ENCODE measurements around the gene CASP1.
"Not testable (repeated sequence)": the region's sequence is repeated elsewhere in the genome, so short reads cannot be mapped to it uniquely, and the experiment has no call there.

Gene CASP1

DNA sequence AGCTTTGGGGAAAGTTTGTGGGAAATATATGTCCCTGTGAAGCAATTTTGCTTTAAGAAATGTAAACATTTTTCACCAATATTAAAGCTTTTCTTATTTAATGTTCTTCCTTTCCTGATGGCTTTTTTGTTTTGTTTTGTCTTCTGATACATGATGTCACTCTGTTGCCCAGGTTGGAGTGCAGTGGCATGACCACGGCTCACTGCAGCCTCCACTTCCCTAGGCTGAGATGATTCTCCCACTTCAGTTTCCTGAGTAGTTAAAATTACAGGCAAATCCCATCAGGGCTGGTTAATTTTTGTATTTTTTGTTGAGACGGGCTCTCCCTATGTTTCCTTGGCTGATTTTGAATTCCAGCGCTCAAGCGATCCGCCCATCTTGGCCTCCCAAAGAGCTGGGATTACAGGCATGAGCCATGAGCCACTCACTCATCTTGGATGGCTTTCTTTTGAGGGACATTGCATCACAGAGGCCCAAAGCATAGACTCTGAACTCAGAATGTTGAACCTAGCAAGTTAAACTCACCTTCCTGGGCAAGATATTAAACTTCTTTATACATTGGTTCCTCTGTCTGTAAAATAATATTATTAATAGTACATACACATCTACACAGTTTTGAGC lies 10.8 kb upstream of the CASP1 start:
- DNase-seq = no peak

DNA sequence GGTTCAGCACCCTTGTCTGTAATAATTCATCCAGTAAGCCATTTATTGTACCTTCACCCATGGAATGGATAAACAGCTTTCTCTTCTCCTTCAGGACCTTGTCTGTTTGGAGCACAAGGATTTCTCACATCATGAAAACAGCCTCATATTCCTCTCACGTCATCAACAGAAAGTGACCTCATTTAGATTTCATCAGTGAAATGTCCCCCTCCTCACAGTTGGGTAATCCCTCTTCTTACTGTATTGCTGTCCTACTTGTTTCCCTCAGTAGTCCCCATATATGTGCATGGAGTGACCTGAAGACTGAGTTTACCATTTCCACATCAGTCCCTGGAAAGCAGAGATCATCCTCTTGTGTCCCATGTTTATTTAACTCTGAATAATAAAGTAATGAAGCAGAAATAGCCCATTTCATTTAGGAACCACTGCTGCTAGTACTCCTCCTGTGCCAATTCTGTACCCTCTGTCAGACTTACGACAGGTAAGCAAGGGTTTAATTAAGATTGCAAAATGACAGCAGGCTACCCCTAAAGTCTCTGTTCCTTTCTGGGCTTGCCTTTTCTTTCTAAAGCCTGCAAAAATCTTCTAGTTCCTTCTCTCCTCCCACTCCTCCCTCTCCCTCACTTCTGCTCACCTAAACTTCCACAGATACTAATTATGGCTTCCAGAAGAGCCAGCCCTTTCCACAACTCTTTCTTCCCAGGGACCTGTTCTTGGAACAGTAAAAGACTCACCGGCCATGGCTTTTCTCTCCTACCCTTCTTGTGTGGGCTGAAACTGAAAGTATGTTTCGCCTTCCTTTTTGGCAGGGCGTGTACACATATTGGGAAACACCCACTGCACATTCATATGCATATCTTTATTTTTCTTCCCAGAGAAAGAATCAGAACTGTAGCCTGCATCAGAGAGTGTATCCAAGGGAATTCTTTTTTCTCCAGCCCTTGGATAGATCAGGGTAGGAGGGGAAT lies 9.9 kb upstream of the CASP1 start, which contains the start of gene CARD16:
Gene CARD16 (minus strand): TSS at position 779 of the 968 bp plus-strand sequence. CDS start 38 bp downstream, at position 741.
- DNase-seq = not testable (repeated sequence)

DNA sequence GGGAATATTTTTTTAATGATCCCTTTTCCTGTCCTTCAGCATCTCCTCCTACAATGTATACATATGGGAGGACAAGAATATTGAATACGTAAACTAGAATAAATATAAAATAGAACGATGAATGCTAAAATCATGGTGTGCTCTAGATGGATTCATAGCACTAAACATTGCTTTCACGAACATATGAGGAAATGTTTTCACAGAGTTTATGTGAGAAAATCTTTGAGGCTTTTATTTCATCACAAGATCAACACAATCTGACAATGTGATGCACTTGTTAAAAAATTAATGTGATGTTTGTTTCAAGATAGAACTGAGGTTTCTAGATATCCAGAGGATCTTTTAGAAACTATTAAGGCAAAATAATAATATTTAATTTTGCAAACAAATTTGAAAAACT lies 7.2 kb upstream of the CASP1 start:
- DNase-seq = no peak

DNA sequence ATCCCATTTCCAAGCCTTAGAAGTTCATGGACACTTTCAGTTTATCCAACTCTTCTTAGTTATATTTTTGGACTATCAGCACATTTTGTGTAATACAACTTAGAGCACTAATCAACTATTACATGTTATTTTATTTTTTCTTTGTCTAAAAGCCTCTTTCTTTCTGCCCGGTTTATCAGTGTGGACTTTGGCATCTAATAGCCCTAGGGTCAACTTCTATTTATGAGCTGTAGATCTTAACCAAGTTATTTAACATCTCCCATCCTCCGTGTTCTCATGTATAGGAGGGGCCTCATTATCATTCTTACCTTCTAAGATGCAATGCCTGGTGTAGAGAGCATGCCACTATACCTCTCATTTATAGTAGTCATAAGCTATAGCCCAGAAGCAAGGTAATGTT lies 5.8 kb upstream of the CASP1 start:
- no peak for DNase-seq

DNA sequence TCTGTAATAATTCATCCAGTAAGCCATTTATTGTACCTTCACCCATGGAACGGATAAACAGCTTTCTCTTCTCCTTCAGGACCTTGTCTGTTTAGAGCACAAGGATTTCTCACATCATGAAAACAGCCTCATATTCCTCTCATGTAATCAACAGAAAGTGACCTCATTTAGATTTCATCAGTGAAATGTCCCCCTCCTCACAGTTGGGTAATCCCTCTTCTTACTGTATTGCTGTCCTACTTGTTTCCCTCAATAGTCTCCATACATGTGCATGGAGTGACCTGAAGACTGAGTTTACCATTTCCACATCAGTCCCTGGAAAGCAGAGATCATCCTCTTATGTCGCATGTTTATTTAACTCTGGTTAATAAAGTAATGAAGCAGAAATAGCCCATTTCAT lies 556 bp downstream of the CASP1 start:
- not testable (repeated sequence) for DNase-seq

DNA sequence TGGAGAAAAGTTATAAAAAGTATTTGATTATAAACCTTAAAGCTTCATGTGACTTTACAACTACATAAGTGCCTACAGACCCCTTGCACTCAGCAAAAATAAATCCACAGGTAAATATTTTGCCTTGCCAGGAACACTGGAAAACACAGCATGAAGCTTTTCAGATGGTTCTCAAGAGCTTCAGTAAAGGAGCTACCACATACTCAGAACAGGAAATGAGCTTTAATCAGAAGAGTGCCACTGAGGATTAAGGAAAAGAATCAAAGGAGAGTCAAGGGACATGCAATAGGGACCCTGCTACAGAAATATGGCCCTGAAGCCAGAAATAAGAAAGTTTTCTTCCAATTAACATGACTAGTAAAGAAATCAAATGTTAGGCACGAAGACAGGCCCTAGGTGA lies 1.2 kb downstream of the CASP1 start:
- no peak for DNase-seq

DNA sequence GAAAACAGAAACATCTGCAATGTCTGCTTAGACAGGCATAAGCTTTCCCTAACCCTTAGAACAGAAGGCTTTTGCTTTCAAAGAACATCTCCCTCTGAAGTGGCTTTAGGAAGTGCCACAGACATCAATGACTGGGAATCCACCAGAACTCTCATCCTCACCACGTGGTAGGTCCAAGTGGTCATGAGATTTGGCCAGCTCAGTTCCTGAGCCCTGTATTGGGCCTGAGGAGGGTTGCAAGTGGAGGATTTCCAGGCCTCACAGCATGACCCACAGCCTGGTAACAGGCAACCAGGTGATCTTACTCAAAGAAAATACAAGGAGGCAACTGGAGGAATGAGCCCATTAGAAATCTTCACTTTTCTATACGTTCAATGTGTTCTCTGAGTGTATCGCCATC lies 1.6 kb downstream of the CASP1 start:
- DNase-seq = no peak

DNA sequence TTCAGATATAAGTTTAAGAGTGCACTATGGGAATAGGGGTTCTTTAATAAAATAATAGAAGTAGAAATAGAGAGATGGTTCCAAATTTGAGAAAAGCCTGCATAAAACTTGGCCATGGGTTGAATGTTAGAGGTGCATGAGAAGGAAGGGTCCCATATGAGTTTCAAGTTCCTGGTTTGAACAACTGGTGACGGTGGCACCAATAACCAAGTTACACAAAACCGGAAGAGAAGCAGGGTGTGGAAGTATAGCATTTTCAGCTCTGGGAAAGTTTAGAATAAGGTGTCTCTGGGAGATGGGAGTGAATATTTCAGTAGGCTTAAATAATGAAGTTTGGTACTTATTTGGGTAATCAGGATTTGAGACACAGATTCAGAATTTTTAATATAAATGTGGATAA lies 2.4 kb downstream of the CASP1 start:
- DNase-seq = no peak

DNA sequence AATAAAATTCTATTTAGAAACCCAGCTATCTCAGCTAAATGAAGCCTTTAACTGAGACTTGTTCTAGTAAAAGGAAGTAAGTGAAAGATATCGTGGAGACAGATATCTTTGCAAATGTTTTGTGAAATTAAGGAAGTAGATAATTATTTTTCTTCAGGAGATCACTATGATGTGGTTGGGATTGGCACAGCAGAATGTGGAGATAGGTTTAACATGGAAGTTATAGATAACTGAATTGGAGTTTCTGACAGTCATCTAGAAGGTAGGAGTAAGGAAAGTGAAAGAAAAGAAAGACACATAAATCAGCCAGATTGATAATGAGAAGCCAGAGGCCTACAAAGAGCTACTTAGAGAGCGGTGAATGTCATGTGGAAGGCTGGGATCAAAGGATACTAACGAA lies 7.3 kb downstream of the CASP1 start:
- no peak for DNase-seq

DNA sequence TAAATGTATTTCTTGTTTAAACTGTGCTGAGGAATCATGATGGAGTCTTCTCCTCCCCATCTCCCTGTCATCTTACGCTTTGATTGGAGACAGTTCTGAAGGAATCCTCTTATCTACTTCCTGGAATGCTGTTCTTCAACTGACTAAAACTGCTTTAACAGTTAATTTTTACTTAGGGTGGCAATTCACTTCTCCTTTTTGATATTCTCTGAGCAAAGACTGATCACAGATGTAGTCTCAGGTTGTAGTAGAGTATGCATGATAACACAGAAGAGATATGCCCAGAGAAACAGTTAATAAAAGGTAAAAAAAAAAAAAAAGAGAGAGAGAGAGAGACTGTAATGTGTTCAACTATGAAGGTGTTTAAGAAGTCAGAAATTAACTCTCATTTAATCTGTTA lies 10.6 kb downstream of the CASP1 start:
- no peak for DNase-seq

DNA sequence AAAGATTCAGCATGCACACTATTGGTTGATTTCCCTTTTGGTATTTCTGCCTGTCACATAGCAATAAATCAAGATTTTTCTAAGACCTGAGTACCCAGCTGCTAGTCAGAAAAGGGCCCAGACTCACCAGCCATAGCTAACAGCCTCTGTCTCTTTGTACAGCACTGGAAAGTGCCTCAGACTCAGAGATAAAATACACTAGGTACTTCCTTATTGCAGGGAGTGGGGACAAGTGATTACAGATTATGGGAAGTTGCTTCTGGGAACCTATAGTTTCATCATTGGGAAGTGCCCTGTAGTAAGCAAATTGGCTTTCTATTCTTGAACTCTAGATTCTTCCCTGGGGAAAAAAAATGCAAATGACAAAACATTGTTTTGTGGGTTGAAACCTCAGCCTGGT lies 11.9 kb downstream of the CASP1 start, which contains the start of gene CASP5:
Gene CASP5 (minus strand): TSS at position 166 of the 400 bp plus-strand sequence. CDS start 32 bp downstream, at position 134.
- DNase-seq = no peak

DNA sequence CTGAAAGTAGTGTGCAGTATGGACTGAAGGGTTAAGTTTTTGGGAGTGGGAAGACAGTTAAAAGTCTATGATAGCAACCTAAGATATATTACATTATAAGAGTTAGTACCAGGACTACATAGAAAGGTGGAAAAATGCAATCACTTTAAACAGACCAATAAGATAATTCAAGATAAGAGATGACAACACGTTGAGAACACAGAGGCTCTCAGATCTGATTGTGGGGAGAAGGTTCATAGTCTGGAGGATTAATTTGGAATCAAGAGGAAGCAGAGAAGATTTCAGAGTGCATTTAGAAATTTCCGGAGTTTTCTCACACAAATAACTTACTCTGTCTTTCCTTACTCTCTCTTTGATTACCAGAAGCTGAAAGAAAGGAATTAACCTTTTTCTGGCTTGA lies 12.4 kb downstream of the CASP1 start:
- DNase-seq = no peak

DNA sequence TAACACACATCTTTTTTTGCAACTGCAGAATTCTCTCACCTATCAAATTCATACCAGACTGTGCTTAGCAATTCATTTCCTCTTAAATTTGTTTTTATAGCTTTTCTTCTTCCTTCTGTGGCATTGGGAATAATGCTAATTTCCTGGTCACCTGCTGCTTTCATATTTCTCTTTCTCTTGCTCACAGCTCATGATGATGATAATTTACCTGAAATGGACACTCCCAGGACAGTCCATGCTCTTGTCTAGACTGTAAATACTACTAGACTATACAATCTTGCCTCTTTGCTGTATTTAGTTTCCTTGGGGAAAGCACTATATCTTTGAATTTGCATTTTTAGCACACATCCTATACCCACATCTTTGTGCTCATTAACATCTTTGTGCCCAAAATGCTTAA lies 27.5 kb downstream of the CASP1 start:
- DNase-seq = no peak

DNA sequence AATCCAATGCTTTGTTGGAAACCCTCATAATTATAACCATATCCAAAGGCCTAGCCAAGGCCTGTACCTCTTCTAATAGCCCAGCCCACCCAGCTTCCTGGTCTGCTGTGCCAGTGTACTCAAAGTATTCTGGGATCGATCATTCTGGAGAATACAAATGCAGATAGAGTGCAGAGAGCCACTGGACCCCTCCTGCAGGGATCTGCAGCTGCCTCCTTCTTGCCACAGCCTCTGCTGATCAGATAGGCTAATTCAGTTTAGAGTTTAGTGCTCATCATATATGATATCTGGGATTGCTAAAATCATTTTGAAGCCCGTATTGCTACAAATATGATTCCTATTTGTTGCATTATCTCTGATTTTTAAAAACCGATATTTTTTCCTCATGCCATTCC lies 29.5 kb downstream of the CASP1 start:
- no peak for DNase-seq

DNA sequence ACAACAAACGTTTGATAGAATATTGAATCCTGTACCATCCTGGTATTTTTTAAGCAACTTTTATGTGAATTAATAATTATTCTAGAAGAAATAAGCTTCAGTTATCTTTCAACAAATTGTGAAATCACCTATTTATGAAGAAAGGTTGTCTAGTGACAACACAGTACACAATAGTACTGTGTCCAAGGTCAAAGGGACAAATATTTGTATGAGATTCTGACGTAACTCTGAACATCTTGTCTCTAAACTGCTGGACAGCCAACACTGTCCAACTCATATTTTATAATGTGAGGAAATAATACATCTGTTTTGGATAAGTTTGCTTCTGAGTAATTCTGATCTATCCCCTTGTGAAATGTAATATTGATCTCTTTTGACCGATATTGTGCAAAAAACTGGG lies 30.9 kb downstream of the CASP1 start:
- DNase-seq = no peak

DNA sequence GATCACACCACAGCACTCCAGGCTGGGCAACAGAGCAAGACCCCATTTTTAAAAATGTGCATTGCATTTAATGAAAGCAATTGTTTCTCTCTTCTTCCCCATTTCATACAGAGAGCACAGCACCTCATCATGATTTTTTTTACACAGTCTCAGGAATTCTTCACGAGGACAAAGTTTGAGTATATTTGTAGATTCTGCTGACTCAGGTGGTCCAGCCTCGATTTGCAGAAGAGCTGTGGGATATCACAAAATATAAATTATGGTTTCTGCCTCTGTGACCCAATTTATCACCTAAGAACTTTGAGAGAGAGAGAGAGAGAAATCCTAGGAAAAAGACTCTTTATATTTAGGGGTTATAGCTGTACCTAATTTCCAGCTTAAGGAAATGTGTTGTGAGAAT lies 31.8 kb downstream of the CASP1 start:
- DNase-seq = no peak

DNA sequence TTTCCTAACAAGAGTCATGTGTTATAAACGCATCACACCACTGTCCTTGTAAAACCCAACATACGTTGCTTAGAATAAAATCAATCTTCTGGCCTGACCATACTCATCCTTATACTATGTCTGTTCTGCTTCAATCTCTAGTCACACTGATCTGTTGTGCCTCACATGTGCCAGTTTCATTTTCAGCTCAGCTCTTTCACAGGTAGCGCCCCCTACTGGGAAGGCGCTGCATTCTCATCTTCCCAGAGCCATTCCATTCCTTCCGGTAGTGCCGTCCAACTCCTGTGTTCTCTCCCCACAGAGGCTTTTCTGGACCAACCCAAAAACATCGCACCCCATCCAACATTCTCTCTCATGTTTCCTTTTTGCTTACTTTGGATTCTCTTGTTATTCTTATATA lies 34.1 kb downstream of the CASP1 start:
- DNase-seq = no peak

DNA sequence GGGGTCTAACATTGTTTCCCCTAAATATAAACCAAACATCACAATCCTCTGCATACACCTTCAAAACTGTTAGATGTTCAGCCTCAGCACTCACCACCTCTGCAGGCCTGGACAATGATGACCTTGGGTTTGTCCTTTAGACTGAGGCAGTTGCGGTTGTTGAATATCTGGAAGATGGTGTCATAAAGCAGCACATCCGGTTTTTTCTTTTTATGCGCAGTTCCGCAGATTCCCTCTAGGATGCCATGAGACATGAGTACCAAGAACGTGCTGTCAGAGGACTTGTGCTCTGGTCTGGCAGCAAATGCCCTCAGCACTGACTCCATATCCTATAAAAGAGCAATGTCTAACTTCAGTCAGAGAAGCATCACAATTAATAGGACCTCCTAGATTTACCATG lies 34.8 kb downstream of the CASP1 start:
- no peak for DNase-seq

DNA sequence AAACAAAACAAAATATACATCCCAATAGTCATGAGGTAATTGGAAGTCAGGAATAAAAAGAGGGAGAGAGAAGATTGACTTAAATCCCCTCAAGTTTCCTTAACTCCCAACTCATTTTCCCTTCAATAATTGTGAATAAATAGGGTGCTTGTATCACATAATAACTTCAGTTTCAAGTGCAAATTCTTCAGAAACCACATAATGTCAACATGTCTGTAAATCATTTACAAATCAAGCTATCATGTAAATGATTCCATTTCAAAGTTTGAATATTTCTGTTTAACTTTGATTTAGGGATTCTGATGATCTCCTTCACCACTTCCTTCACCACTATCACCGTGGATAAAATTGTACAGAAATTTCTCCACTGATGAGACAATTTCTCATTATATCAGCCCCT lies 35.2 kb downstream of the CASP1 start:
- no peak for DNase-seq

DNA sequence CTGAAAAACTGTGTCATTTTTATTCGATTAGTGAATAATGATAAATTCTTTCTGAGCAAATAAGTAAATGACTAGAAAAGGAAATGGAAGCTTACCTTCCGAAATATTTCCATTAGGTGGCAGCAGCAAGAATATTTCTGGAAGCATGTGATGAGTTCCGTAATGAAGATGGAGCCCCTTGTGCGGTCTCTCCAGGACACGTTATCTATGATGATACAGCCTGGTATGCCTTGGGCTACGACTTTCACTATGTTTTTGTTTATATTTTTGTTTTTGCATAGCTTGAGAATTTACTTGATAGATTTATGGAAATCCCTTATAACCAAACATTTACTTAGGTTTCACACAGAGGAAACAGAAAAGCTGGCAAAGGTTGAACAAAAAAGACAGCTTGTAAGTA lies 37.7 kb downstream of the CASP1 start:
- no peak for DNase-seq

DNA sequence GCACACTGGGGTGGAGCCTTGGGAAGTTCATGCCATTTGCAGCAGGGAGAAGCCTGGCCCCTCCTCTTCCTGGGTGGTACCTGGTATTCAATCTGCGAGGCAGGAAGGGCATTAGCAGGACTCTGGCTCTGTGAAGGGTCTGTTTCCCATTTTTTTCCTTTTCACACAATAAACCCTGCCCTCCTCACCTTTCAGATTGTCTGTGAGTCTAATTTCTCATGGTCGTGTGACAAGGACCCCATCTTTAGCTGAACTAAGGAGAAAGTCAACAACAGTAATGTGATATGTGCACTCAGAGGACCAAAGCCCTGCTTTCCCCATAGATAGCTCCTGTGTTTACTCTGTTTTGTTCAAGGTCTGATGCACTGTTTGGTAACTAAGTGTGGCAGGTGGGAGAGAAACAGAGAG lies 39.9 kb downstream of the CASP1 start:
- DNase-seq = no peak

DNA sequence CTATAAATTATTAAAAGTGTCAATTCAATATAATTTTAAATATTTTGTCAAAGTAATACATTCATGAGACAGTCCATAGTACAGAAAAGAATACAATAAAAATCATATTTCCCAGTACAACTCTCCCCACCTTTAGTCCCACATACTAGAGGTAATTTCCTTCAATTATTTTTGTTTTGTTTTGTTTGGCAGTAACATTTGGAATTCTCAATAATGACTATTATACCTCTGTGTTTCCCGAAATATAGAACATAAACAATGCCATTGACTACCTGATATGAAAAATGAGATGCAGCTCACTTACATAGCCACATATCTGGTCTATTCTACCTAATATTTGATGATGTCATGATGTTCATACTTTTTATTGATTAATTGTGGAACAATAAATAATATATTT lies 42.2 kb downstream of the CASP1 start:
- no peak for DNase-seq

DNA sequence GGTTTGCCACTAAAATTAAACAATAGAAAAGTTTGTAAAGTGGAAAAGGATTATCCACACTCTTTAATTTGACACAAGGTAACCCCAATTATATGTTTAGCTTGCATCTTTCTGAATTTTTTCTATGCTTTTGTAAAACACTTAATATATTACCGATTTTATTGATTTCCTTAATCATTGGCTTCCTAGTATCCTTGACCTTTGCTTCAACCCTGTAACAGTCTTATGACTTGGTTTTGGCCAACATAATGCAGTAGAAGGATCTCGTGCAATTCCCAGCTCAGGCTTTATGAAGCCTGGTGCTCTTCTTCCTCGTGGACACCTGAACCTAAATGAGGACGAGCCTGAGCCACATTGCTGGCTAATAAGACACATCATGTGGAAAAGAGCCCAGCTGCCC lies 43.0 kb downstream of the CASP1 start:
- DNase-seq = no peak

DNA sequence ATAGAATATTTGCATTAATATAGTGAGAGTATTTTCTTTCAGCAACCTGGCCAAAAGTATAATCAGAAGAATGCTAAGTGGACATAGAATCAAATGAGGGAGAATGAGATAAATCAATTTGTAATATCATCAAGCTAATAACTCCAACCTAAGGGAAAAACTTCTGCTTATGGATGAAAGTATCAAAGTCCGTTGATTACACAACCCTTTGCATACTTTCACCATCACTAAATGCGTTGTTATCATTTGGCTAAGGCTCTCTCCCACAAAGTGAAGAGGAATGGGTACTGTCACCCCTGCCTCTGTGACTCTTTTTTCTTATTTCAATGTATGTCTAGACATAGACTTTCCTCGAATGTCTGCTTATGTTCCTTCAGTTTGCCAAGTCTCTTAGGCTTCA lies 50.1 kb downstream of the CASP1 start:
- no peak for DNase-seq
